SK-N-SH (cell line): ENCODE results near the gene R3HDM1. TPM values are rescaled to one million over a fixed set of nuclear protein-coding genes. Genes with fewer than 3 reads are reported as not detected.

Experiments used
- CTCF ChIA-PET: fragments of 300-600, 350-600 bp; formaldehyde crosslinking; extraction: SDS; loops from one replicate; lab custom pipeline; 2021; lab: Yijun Ruan, JAX
- POLR2A ChIA-PET: fragments of 350-600 bp; sonication (Branson Sonifier 250); formaldehyde crosslinking; extraction: SDS; loops from one replicate; lab custom pipeline; 2020; ENCODE audit warnings: antibody characterized with exemption, inconsistent platforms; lab: Yijun Ruan, JAX
- DNase-seq: peaks from one replicate; pipeline ENCODE4 v3.0.0; 2012
- H2AFZ ChIP-seq: fragments of 200-600 bp; sonication (generic); 2 replicates; pipeline ENCODE4 v1.8.1; 2016; ENCODE audit warnings: antibody characterized with exemption, mild to moderate bottlenecking, low read depth
- H3F3A ChIP-seq: fragments of 200-600 bp; sonication (generic); replicated peaks from 2 replicates; pipeline ENCODE3; 2016; ENCODE audit warnings: antibody characterized with exemption, mild to moderate bottlenecking; ENCODE audit not compliant: insufficient read depth
- H3K27ac ChIP-seq, 2 experiments: fragments of 200-500 bp in 1 of 2; fragments of 200-600 bp in 1 of 2; sonication (Bioruptor generic) in 1 of 2; sonication (generic), shearing (Covaris generic) in 1 of 2; 2 replicates each; pipeline versions ENCODE4 v1.5.1 to v1.6.1; 2014 to 2016; ENCODE audit warnings: low read depth in 2 of 2, inconsistent platforms in 1 of 2, low read length in 1 of 2, mild to moderate bottlenecking in 1 of 2, mixed read lengths in 1 of 2
- H3K27me3 ChIP-seq: fragments of 200-600 bp; sonication (generic), shearing (Covaris generic); 2 replicates; pipeline ENCODE4 v1.6.1; 2016; ENCODE audit warnings: mixed run types; ENCODE audit not compliant: insufficient read depth
- H3K36me3 ChIP-seq, 2 experiments: fragments of 200-500 bp in 1 of 2; fragments of 200-600 bp in 1 of 2; sonication (Bioruptor generic) in 1 of 2; sonication (generic) in 1 of 2; replicated peaks in 1 of 2; 2 replicates each; pipeline versions ENCODE3 to v1.5.1; 2014 to 2016; ENCODE audit warnings: low read length in 1 of 2, mild to moderate bottlenecking in 1 of 2; ENCODE audit not compliant: insufficient read depth in 2 of 2, control insufficient read depth in 1 of 2
- H3K4me1 ChIP-seq, 2 experiments: fragments of 200-500 bp in 1 of 2; fragments of 200-600 bp in 1 of 2; sonication (Bioruptor generic) in 1 of 2; sonication (generic), shearing (Covaris generic) in 1 of 2; 2 replicates each; pipeline versions ENCODE4 v1.5.1 to v1.6.1; 2014 to 2016; ENCODE audit warnings: low read depth in 1 of 2, low read length in 1 of 2, mixed run types in 1 of 2; ENCODE audit not compliant: insufficient read depth in 2 of 2, control insufficient read depth in 1 of 2
- H3K4me2 ChIP-seq: fragments of 200-600 bp; sonication (generic), shearing (Covaris generic); 2 replicates; pipeline ENCODE4 v1.6.1; 2017; ENCODE audit warnings: mixed run types
- H3K4me3 ChIP-seq, 2 experiments: fragments of 200-500 bp in 1 of 2; fragments of 200-600 bp in 1 of 2; sonication (Bioruptor generic) in 1 of 2; sonication (generic), shearing (Covaris generic) in 1 of 2; 2 replicates each; pipeline versions ENCODE4 v1.5.1 to v1.8.1; 2014 to 2016; ENCODE audit warnings: low read depth in 2 of 2, inconsistent platforms in 1 of 2, low read length in 1 of 2, mild to moderate bottlenecking in 1 of 2, mixed read lengths in 1 of 2, moderate library complexity in 1 of 2
- H3K79me2 ChIP-seq: fragments of 200-600 bp; sonication (generic); 2 replicates; pipeline ENCODE4 v1.8.1; 2017; ENCODE audit warnings: mild to moderate bottlenecking; ENCODE audit not compliant: insufficient read depth
- H3K9ac ChIP-seq: fragments of 200-600 bp; sonication (generic); 2 replicates; pipeline ENCODE4 v1.6.1; 2017; ENCODE audit warnings: mixed run types
- H3K9me2 ChIP-seq: fragments of 200-600 bp; sonication (generic); 2 replicates; pipeline ENCODE4 v1.6.1; 2017; ENCODE audit warnings: mixed run types
- H3K9me3 ChIP-seq: fragments of 200-600 bp; sonication (generic); 2 replicates; pipeline ENCODE4 v1.6.1; 2017; ENCODE audit warnings: mixed run types, mild to moderate bottlenecking, moderate library complexity
- H4K20me1 ChIP-seq: fragments of 200-600 bp; sonication (generic); 2 replicates; pipeline ENCODE4 v1.6.1; 2017; ENCODE audit warnings: mild to moderate bottlenecking, mixed run types; ENCODE audit not compliant: insufficient read depth
- CTCF ChIP-seq: fragments of 200-600 bp; sonication (generic); IDR thresholded peaks from 2 replicates; pipeline ENCODE4 v1.6.1; 2017; ENCODE audit warnings: antibody characterized with exemption, mild to moderate bottlenecking, moderate library complexity
- RAD21 ChIP-seq: IDR thresholded peaks from 2 replicates; pipeline ENCODE4 v1.6.1; 2012; ENCODE audit warnings: mild to moderate bottlenecking, low read length
- REST ChIP-seq: IDR thresholded peaks from 2 replicates; pipeline ENCODE4 v1.6.1; 2012; ENCODE audit warnings: mild to moderate bottlenecking, low read depth, low read length, moderate library complexity
- WGBS: methylation state at CpG from one replicate; pipeline ENCODE4 v1.1.6; 2017; ENCODE audit warnings: low lambda C conversion rate; 5-methylcytosine and 5-hydroxymethylcytosine counted together
- polyA plus RNA-seq, 3 experiments: library from polyadenylated mRNA; depleted of rRNA; stranded (reverse); fragments of >200 nt; gene quantifications; 2 replicates each; pipeline ENCODE4 v1.2.3, GENCODE V29; 2012

R3HDM1 gene
- polyA plus RNA-seq, 1 of the 3 experiments (the other 2 are of a cell fraction): 38.2 TPM

DNA sequence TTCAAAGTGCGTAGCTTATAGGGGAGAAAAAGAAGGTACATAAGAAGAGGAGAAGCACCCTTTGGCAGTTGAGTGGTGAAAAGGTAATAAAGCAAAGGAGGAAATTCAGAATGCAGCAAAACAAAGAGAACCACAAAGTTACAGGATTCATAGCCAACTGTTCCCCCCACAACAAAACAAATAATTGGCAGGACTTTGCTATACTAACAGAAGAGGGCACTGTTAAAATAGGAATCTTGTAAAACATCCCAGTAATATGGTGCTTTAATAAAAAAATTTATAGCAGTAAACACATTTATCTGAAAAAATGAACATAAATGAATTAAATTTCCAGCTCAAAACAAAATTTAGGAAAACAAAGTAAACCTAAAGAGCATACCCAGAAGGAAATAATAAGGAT, 42.3 kb downstream of the R3HDM1 start:
- Histone ChIP-seq H3K27me3 (no peaks in the 10 kb centered on the region), H3F3A (peaks cover 8% of the 10 kb centered on the region)
- WGBS: 100% methylated on average over 1 of the region's 1 CpG

More for the DNA sequence above, 42.3 kb downstream of the R3HDM1 start:
- Histone ChIP-seq H3K9ac (no peak overlapping the region), H3K4me2 (no peak overlapping the region), H3K4me3 (no peak overlapping the region), H3K4me1 (no peaks in the 10 kb centered on the region), H3K27ac (no peak overlapping the region), H2AFZ (no peak overlapping the region), H3K9me2 (no peaks in the 10 kb centered on the region), H3K9me3 (no peaks in the 10 kb centered on the region), H4K20me1 (no peaks in the 10 kb centered on the region; the same call in 1 of the 2 replicates), H3K79me2 (peaks cover 13% of the 10 kb centered on the region; the same call in 1 of the 2 replicates), H3K36me3 (peaks cover 0 to 12% of the 10 kb centered on the region in 2 experiments)
- no peak for DNase-seq
- TF ChIP-seq REST (no peak), RAD21 (peak; percentile 15; the same call in 1 of the 2 replicates), CTCF (peak; percentile 25)
- POLR2A ChIA-PET: no interaction called here
- CTCF ChIA-PET: interaction anchor here (0.9 to 2.1 kb wide), 4 partner anchors 13 to 140 kb away, joined by 3 to 12 read pairs (median 4); no protein-coding TSS in a partner anchor
